Fibroblast of pulmonary artery (primary cell): Measurements from ENCODE around the gene DLL4.
"Not testable (repeated sequence)": the region's sequence is repeated elsewhere in the genome, so short reads cannot be mapped to it uniquely, and the experiment has no call there.

Source experiments
- DNase-seq: peaks from one replicate; pipeline ENCODE4 v3.0.0-alpha.2; 2010; ENCODE audit warnings: low read depth
- H3K4me3 ChIP-seq: replicated peaks from 2 replicates; pipeline ENCODE4 v1.5.1; 2011; ENCODE audit warnings: low read depth, mild to moderate bottlenecking, control low read depth, low read length, moderate library complexity
- TF ChIP-seq, protein P1 (sequence below): IDR thresholded peaks from 2 replicates; pipeline ENCODE4 v1.5.1; 2011; ENCODE audit warnings: mild to moderate bottlenecking, control low read depth, low read length, inconsistent platforms; ENCODE audit errors: missing control alignments

DLL4 gene

DNA sequence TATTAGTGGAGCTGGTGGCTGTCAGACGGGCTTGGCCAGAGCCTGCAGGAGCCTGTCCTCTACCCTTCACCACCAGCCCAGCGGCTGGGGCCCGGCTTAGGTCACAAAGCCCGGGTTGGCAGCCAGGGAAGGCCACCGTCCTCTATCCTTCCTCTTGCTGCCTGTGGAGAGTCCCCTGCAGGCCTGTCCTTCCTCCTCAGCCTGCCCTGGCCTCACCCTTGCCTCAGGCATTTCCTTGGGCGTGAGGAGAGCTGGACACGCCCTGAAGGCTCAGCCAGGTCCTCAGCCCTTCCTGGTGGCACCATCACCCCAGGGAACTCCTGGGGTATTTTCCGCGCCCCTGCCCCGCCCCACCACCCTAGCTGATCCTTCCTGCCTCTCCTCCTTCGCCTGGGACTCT, 31.8 kb downstream of the DLL4 start:
- DNase-seq: no peak
- H3K4me3 ChIP-seq: no peak overlapping the region
- TF ChIP-seq, protein P1, sequence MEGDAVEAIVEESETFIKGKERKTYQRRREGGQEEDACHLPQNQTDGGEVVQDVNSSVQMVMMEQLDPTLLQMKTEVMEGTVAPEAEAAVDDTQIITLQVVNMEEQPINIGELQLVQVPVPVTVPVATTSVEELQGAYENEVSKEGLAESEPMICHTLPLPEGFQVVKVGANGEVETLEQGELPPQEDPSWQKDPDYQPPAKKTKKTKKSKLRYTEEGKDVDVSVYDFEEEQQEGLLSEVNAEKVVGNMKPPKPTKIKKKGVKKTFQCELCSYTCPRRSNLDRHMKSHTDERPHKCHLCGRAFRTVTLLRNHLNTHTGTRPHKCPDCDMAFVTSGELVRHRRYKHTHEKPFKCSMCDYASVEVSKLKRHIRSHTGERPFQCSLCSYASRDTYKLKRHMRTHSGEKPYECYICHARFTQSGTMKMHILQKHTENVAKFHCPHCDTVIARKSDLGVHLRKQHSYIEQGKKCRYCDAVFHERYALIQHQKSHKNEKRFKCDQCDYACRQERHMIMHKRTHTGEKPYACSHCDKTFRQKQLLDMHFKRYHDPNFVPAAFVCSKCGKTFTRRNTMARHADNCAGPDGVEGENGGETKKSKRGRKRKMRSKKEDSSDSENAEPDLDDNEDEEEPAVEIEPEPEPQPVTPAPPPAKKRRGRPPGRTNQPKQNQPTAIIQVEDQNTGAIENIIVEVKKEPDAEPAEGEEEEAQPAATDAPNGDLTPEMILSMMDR: no peak

DNA sequence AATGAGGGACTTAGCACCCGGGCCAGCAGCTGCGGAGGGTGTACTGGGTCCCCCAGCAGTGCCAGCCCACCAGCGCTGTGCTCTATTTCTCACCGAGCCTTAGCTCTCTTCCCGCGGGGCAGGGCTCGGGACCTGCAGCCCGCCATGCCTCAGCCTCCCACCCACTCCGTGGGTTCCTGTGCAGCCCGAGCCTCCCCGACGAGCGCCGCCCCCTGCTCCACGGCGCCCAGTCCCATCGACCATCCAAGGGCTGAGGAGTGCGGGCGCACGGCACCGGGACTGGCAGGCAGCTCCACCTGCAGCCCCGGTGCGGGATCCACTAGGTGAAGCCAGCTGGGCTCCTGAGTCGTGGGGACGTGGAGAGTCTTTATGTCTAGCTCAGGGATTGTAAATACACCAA, 32.6 kb downstream of the DLL4 start:
- not testable (repeated sequence) for DNase-seq

DNA sequence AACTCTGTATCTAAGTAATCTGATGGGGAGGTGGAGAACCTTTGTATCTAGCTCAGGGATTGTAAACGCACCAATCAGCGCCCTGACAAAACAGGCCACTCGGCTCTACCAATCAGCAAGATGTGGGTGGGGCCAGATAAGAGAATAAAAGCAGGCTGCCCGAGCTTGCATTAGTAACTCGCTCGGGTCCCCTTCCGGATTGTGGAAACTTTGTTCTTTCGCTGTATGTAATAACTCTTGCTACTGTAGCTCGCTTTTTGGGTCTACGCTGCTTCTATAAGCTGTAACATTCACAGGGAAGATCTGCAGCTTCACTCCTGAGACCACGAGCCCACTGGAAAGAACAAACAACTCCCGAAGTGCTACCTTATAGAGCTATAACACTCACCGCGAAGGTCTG, 33.2 kb downstream of the DLL4 start:
- DNase-seq, H3K4me3 ChIP-seq: not testable (repeated sequence)

More for the DNA sequence above, 32.6 kb downstream of the DLL4 start:
- H3K4me3 ChIP-seq: not testable (repeated sequence)

DNA sequence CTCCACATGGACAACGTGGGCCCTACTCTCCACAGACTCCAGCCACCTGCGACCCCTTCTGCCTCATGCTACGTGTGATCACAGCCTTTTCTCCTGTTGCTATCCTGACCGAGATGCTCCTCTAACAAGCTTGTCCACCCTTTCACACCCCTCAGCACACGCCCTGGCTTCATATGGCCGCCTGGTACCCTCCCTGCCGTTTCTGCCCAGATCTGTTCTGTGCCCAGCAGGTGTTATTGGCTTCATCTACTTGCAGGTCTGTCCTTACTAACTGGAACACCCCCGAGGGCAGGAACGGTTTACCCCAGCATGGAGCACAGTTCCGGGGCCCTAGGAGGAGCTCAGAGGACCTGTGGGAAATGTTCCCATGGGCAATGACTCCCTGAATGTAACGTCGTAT, 34.1 kb downstream of the DLL4 start:
- no peak overlapping the region for H3K4me3 ChIP-seq
- TF ChIP-seq, protein P1: no peak
- no peak for DNase-seq

DNA sequence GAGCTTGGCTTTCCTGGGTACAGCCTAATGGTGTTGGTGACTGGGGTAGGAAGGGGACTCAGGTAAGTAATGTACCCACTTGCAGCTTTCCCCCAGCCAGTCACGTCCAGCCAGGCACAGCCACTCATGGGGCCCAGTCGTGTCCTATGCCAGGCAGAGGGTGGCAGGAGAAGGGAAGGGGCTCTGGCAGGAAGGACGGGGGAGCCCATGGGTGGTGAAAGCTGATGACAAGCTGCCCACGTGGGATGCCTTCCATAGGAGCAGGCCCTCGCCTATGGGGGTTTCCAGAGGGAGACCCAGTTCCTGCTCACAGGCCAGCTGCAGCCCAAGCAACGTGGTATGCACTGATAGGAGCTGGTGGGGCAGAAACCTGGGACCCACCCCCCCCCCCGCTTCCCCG, 34.9 kb downstream of the DLL4 start:
- DNase-seq: no peak
- TF ChIP-seq, protein P1: no peak
- H3K4me3 ChIP-seq: no peak overlapping the region

DNA sequence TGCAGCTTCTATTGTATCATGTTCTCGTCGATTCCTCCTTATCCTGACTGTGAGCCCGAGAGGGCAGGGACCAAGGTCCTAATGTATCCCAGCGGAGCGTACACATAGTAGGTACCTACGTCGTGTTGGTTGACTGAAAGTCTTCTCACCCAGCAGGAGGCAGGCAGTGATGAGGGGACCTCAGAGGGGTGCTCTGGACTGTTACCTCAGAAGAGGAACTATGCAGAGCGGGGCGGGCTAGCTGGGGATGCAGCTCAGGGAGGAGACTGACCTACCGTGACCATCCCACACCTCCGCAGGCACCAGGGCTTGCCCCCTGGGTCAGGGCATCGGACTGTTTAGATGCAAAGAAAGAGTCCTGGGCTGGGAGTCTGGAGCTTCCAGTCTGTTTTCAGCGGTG, 35.5 kb downstream of the DLL4 start:
- TF ChIP-seq, protein P1: no peak
- DNase-seq: no peak
- no peak overlapping the region for H3K4me3 ChIP-seq

DNA sequence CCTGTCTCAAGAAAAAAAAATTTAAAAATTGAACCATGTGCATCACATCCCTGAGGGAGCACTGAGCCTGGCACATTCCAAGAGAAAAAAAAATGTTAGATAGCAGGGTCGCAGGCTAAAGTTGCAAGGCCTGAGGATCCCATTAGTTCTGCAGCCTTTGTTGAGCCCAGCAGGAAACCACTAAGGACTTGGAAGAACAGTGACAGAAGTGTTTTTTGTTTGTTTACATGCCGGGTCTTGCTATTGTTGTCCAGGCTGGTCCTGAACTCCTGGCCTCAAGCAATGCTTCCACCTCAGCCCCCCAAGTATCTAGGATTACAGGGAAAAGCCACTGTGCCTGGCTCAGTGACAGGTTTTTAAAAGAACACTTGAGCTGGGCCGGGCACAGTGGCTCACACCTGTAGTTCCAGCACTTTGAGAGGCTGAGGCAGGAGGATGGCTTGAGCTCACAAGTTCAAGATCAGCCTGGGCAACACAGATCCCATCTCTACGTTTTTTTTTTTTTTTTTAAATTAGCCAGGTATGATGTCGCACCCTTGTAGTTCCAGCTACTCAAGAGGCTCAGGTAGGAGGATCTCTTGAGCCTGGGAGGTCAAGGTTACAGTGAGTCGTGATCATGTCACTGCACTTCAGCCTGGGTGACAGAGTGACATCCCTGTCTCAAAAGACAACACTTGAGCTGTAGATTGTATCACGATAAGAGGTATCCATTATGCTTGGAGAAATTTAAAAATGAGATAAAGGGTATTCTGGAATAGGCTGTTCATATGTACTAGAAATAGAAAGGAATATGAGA, 39.3 kb downstream of the DLL4 start:
- no peak for DNase-seq
- TF ChIP-seq, protein P1: no peak
- H3K4me3 ChIP-seq: no peak overlapping the region

DNA sequence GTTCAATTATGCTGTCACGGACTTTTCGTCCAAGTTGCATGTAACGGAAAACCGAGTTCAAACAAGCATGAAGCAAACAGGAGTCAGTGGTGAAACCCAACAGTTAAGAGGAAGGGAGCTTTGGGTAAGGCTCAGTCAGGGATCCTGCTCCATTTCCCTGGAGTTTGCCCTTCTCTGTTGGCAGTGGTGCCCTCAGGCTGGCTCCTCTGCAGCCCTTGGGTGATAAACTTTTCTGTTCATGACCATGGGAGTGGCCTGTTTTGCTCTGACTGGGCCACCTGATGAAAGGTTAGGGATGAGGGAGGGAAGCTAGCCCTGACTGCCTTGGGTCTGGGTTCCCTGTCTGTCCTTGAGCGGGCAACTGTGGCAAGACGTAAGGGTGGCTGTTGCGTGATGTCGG, 40.2 kb downstream of the DLL4 start:
- no peak overlapping the region for H3K4me3 ChIP-seq
- DNase-seq: no peak
- TF ChIP-seq, protein P1: no peak
